Left colon (tissue), 2 donors: Measurements from ENCODE around the gene CISTR. TPM values are rescaled to one million over a fixed set of nuclear protein-coding genes. Genes with fewer than 3 reads are reported as not detected.

ENCODE experiments used
- ATAC-seq: fragments of 200-7000 bp; cut with Tn5 transposase; one replicate; pipeline ENCODE4 v1.9.1; 2020; ENCODE audit warnings: mild to moderate bottlenecking, moderate library complexity
- DNase-seq, 2 donors: peaks; one replicate each; pipeline ENCODE4 v3.0.0-alpha.2; 2020
- intact Hi-C, 2 donors: fragments of 100-400 bp; cut with DNase I in 1 of 2; cut with micrococcal nuclease in 1 of 2; formaldehyde crosslinking; loops; one replicate each; pipeline versions ENCODE4 v1.11.2 to v1.14.0; 2022; cut with DNase I, micrococcal nuclease
- total RNA-seq, 2 donors: library from RNA; stranded (reverse); fragmentation: NEBNext Ultra II Directional; extraction: Animal tissue kit (Norgen Biotek cat#: 25700); gene quantifications; one replicate each; pipeline ENCODE4 v1.2.1, GENCODE V29; 2021
- donor health status: DM: no; HTN: no; CAD: no.
- donor health status: DM: yes; HTN: yes; CAD: no.

Gene CISTR
- total RNA-seq, 2 donors from 2014 or later = not detected

DNA sequence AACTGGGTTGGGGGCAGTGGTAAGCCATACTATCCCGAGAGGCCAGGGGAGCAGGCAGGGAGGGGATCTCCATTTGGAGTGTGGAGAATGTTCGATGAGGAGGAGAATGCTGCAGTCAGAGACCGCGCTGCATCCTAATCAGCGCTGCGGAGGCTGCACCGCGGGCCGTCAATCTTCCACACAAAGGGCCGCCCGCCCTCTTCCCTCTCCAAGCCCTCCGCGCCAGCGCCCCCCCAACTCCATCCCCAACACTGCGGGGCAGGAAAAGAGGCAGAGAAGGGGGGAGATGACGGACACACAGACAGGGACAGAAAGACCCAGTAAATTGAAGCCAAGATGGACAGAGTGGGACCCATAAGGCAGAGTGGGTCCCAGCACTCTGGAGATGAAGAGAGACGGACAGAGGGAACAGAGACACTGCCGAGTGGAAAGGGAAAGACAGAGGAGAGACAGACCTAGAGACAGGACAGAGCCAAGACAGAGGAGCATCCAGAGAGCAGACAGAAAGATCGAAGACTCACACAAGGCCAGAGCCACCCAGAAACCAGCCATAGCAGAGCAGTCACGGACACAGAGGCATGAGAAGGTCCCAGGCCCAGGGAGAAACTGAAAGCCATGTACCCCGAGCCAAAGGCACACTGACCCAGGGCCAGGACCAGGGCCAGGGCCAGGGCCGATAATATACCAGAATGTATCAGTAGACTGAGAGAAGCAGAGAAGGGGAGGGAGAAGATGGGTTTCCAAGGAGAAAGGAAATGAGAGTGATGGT is 3.5 kb downstream of the CISTR start:
- intact Hi-C loops = loop anchor here in 1 of 2 donors (5.0 kb wide), 1 partner anchor 206 kb away; no protein-coding TSS in a partner anchor
- DNase-seq (no peak), ATAC-seq (no peak)

DNA sequence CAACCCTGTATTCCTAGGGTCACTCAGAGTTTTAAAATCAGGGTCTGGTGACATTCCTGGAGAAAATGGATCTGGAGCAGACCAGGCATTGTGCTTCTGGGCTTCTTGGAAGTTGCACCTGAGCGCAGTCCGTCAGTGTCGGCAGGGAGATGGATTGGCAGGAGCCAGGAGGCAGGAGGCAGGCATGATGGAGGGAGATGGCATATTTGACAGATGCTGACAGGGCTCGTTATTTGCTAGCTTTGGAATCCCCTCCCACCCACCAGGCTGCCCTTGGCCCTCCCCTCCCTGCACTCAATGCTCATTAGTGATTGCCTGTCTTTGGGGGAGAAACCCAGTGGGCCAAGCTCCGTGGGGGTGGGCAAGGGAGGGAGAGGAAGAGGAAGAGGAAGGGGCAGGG is 4.7 kb downstream of the CISTR start:
- DNase-seq (no peak), ATAC-seq (no peak)
- intact Hi-C loops = loop anchor here in 1 of 2 donors (5.0 kb wide), 1 partner anchor 205 kb away; no protein-coding TSS in a partner anchor

DNA sequence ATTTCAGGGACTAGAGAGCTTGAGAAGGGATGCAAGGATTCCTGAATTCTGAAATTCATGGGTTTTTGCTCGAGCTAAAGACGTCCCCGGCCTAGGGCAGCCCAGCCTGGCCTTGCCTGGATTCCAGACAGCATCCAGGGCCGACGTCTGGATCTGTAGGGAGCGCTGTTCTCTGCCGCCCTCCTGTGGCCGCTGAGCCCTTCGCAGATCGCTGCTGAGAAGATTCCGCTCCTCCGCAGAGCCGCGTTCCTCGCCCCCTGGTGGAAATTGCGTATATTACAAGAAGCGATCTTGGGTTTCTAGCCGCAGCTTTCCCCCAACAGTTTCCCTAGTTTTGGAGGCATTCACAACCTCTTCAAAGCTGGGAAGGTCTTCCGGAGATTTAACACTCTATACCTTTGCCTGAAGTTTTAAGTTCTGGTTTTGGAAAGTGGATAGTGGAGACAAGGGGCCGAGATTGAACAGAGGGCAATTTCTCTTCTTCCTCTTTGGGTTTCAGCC is 5.1 kb downstream of the CISTR start:
- intact Hi-C loops = loop anchor here in 1 of 2 donors (5.0 kb wide), 1 partner anchor 204 kb away; no protein-coding TSS in a partner anchor
- DNase-seq (peak; percentile 84 to 93), ATAC-seq (peak; percentile 91)

- no peak for ATAC-seq
- intact Hi-C loops = loop anchor here in 1 of 2 donors (5.0 kb wide), 2 partner anchors 42 to 202 kb away; no protein-coding TSS in a partner anchor
- no peak for DNase-seq
Observed at GRCh38 chr12:53744751-53745150, 7.0 kb downstream of the CISTR start.

DNA sequence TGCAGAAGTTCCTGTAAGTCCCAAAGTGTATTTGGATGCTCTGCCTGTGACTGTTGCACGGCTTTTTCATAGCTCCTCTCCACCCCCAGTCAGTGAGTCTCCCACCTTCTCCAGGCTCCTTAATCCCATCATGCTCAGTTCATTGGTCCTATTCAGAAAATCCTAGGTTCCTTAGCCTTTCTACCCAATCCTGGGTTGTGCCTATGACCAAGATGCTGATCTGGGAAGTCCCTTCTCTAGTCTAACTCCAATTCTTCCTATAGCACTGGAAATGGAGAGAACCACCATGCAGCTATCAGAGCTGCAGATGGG is 7.7 kb downstream of the CISTR start:
- DNase-seq (no peak), ATAC-seq (no peak)
- intact Hi-C loops = loop anchor here in 1 of 2 donors (5.0 kb wide), 1 partner anchor 42 kb away; no protein-coding TSS in a partner anchor

GRCh38 chr12:53743266-53744129 is 8.3 kb downstream of the CISTR start:
- DNase-seq (no peak), ATAC-seq (peak; percentile 41)
- intact Hi-C loops = loop anchor here in 1 of 2 donors (5.0 kb wide), 1 partner anchor 41 kb away; no protein-coding TSS in a partner anchor

GRCh38 chr12:53740130-53740491 is 11.7 kb downstream of the CISTR start:
- DNase-seq (no peak), ATAC-seq (no peak)
- intact Hi-C loops = loop anchor here in 1 of 2 donors (5.0 kb wide), 1 partner anchor 38 kb away; no protein-coding TSS in a partner anchor

DNA sequence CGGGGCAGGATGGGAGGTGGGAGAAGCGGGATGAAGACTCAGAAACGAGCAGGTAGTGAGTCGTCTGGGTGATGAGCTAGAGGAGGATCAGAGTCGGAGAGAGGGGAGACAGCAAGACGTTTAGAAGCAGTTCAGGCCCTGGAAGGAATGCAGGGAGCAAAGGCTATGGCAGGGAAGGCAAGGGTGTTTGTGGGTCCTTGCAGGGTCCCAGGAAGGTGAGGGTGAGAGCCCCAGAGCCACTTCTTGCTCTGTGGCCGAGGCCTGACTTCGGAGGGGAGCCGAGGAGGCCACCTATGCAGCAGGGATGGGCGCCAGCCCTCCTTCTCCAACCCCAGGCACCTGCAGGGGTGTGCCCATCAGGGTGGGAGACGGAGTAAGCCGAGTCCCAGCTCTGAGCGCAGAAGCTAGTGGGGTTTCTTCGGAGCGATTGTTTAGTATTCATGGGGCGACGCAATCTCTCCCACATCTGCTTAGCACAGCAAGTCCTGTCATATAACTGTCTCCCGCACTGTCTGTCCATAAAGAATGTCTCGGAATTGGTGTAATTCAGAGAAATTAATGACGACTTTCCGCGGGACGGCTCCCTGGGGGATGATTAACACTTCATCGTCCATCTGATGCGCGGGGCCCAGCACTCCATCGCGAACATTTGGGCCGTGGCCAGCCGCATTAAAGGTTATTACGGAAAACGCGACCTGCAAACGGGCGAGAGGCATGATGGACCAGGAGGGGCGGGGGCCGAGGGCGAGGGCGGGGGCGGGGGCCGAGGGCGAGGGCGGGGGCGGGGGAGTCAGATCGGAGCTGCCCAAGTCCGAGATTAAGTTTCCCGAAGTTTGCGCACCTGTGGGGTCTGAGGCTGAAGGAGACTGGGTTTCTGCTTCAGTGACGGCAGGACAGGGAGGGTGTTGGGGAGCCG is 12.3 kb downstream of the CISTR start:
- intact Hi-C loops = loop anchor here in 1 of 2 donors (5.0 kb wide), 1 partner anchor 37 kb away; no protein-coding TSS in a partner anchor
- no peak for ATAC-seq
- no peak for DNase-seq

- DNase-seq (peak in 1 of 2 donors; percentile 47), ATAC-seq (peak; percentile 63)
- intact Hi-C loops = no loop called here
Observed at GRCh38 chr12:53738406-53739213, 13.2 kb downstream of the CISTR start.

GRCh38 chr12:53737951-53738405 is 13.8 kb downstream of the CISTR start:
- DNase-seq = no peak
- intact Hi-C loops = no loop called here
- ATAC-seq = no peak

DNA sequence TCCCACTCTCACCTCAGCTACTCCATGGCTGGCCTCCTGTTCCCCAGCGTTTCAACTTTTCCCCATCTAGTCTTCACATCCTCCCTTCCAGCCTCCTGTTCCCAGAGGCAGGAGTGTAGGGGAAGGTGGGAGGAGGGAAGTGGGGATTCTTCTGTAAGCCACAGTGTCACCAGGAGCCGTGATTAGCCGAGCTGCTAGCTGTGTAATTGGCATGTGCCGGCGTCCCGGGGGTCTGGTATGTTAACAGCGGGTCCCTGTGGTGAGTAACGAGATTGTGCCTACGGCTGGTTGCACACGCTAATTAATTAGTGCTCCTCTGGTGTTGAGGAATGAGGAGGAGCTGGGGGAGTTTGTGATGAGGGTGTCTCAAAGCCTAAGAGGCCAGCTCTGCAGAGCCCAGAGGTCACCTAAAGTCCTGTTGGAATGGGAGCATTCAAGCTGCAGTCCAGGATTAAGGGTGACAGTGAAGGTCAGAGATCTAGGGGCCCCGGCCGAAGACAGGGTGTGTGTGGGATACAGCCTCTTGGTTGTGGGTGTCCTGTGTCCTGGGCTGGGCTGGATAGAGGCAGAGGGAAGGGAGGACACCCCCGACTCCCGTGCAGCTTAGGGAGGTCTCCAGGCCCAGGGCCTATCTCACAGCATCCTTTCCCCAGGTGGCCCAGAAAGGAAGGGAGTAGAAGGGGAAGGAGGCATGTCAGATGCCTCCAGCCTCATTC is 14.5 kb downstream of the CISTR start:
- ATAC-seq (no peak), DNase-seq (no peak)
- intact Hi-C loops = no loop called here

GRCh38 chr12:53736592-53736991 is 15.2 kb downstream of the CISTR start:
- no peak for ATAC-seq
- intact Hi-C loops = no loop called here
- no peak for DNase-seq

DNA sequence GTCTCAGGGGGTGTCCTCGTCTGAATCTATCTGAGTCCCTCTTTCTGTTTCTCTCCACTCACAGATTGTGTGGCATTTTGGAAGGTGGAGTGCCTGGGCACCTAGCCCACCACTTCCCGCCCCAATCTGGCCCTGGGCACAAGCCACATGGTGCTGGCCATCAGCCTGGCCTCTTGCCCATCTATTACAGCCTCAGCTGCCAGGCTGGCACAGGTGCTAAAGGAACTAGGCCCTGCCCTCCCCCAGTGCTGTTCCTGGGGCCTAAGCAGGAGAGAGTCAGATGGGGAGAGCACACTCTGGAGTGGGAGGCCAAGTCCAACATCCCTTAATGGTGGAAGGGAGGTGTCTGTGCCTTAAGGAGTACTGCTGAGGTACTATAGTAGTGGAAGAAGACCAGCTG is 16.2 kb downstream of the CISTR start:
- ATAC-seq (peak; percentile 19), DNase-seq (no peak)
- intact Hi-C loops = no loop called here

DNA sequence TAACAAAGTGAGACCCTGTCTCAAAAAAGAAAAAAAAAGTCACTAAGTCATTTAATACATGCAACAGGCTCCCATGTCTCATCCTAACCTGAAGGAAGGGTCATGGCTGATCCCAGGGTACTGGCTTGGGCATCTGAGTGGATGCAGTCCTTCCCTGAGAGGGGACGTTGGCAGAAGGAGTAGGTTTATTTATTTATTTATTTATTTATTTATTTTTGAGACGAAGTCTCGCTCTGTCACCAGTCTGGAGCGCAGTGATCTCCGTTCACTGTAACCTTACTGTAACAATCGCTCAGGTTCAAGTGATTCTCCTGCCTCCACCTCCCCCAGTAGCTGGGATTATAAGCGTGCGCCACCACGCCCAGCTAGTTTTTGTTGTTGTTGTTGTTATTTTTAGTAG is 17.4 kb downstream of the CISTR start:
- no peak for DNase-seq
- intact Hi-C loops = no loop called here
- ATAC-seq = no peak

GRCh38 chr12:53733807-53734200 is 18.0 kb downstream of the CISTR start:
- ATAC-seq (no peak), DNase-seq (no peak)
- intact Hi-C loops = no loop called here

GRCh38 chr12:53733051-53733806 is 18.6 kb downstream of the CISTR start:
- ATAC-seq (no peak), DNase-seq (no peak)
- intact Hi-C loops = no loop called here
